GM23338 (cell line): ENCODE measurements around the gene UGDH.

Source experiments
- EZH2phosphoT487 ChIP-seq: fragments of 200-600 bp; sonication (generic); IDR thresholded peaks from one replicate; pipeline ENCODE4 v1.8.1; 2018; ENCODE audit warnings: antibody characterized with exemption; ENCODE audit not compliant: unreplicated experiment
- POLR2AphosphoS5 ChIP-seq: IDR thresholded peaks from 2 replicates; pipeline ENCODE4 v1.6.1; 2016; ENCODE audit warnings: antibody characterized with exemption, low read depth
- STAT1 ChIP-seq: IDR thresholded peaks from one replicate; pipeline ENCODE4 v1.6.1; 2016; ENCODE audit warnings: antibody characterized with exemption; ENCODE audit not compliant: unreplicated experiment
- TF ChIP-seq, protein P1 (sequence below), 2 experiments: fragments of 200-600 bp in 1 of 2; sonication (generic) in 1 of 2; conservative IDR thresholded peaks; 2 replicates each; pipeline versions ENCODE4 v1.5.1 to v1.6.1; 2016 to 2017; ENCODE audit warnings: antibody characterized with exemption in 2 of 2, low read depth in 2 of 2, mild to moderate bottlenecking in 2 of 2, moderate library complexity in 1 of 2

- TF ChIP-seq POLR2AphosphoS5 (no peak), EZH2phosphoT487 (no peak), STAT1 (no peak)
- TF ChIP-seq, protein P1, sequence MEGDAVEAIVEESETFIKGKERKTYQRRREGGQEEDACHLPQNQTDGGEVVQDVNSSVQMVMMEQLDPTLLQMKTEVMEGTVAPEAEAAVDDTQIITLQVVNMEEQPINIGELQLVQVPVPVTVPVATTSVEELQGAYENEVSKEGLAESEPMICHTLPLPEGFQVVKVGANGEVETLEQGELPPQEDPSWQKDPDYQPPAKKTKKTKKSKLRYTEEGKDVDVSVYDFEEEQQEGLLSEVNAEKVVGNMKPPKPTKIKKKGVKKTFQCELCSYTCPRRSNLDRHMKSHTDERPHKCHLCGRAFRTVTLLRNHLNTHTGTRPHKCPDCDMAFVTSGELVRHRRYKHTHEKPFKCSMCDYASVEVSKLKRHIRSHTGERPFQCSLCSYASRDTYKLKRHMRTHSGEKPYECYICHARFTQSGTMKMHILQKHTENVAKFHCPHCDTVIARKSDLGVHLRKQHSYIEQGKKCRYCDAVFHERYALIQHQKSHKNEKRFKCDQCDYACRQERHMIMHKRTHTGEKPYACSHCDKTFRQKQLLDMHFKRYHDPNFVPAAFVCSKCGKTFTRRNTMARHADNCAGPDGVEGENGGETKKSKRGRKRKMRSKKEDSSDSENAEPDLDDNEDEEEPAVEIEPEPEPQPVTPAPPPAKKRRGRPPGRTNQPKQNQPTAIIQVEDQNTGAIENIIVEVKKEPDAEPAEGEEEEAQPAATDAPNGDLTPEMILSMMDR (conservative IDR thresholded peaks at IDR 0.05; ENCODE audit: low read depth in 2 of 2) = no peak
Measured at GRCh38 chr4:39542611-39543012, 15.4 kb upstream of the UGDH start.
